MM.1S (cell line): ENCODE results near the gene SORL1-AS1.

Source experiments
- CTCF ChIP-seq: fragments of 300-600 bp; sonication (generic); IDR thresholded peaks from 2 replicates; pipeline ENCODE4 v1.5.1; 2016; ENCODE audit warnings: antibody characterized with exemption, low read length, mixed read lengths
- EZH2 ChIP-seq: fragments of 300-600 bp; sonication (generic); optimal IDR thresholded peaks from 2 replicates; pipeline ENCODE3; 2017; ENCODE audit warnings: low read depth, mild to moderate bottlenecking, antibody characterized with exemption, low read length, mixed read lengths
- EZH2phosphoT487 ChIP-seq: fragments of 300-600 bp; sonication (generic); IDR thresholded peaks from 2 replicates; pipeline ENCODE4 v1.6.1; 2018; ENCODE audit warnings: antibody characterized with exemption, low read length

- no peak for TF ChIP-seq EZH2
- no peak for TF ChIP-seq CTCF
- TF ChIP-seq EZH2phosphoT487, result no peak
These were observed 11.7 kb upstream of the SORL1-AS1 start for GRCh38 chr11:121464352-121464946.
